GM21825 (cell line): ENCODE measurements around the gene SPIN1.
"Not testable (repeated sequence)": the region's sequence is repeated elsewhere in the genome, so short reads cannot be mapped to it uniquely, and the experiment has no call there.

Source experiments
- ATAC-seq: cut with Tn5 transposase; IDR thresholded peaks from one replicate; pipeline ENCODE4 v1.9.1; 2021; ENCODE audit warnings: mild to moderate bottlenecking, moderate library complexity; ENCODE audit not compliant: unreplicated experiment

The SPIN1 gene

DNA sequence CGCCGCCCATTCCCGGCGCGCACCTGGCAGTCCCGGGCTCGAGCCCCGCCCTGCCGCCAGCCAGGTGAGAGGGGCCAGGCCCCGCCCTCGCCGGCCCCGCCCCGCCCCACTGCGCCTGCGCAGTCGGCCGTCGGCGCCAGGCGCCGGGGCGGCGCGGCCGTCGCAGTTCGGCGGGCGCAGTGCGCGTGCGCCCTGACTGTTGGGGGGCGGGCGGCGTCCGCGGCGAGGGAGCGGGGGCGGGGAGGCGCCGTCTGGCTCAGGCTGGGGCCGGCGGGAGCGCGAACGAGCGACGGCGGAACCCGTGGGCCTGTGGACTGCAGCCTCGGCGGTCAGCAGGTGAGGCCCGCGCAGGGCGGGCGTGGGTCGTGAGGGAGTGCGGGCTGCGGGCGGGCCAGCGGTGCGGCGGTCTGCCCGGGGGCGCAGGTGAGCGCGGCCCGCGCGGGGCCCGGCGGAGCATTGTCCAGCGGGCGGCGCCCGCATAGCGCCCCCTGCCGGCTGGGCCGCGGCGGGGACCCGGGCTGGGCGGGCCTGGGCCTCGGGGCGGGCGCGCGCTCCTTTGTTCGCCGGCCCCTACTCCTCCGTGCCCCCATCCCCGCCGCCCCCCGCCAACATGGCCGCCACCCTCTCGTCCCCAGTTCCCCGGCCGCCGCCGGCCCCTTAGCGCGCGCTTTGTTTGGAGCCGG lies at the start of gene SPIN1:
SPIN1 (plus strand) TSS at position 242 of the 683 bp plus-strand sequence. CDS start 38,096 bp downstream, outside the sequence.
- ATAC-seq = peak; percentile 84

DNA sequence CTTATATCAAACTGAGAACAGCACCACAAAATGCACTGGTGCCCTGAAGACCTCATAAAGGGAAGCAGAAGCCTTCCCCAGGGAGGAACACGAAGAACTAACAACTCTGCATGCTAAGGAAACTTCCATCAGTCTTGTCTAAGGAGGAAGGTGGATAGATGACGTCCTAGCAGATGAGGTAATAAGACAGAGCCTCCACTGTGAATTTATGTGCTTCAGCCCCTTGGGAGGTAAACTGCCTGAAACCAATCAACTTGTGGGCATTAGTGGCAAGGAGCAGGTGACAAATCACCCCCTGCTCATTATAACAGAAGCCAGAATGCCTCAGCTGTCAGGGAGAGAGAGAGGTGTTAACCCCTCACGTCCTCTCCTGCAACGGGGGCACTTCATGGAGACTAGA lies 48.9 kb upstream of the SPIN1 start:
- ATAC-seq = no peak

DNA sequence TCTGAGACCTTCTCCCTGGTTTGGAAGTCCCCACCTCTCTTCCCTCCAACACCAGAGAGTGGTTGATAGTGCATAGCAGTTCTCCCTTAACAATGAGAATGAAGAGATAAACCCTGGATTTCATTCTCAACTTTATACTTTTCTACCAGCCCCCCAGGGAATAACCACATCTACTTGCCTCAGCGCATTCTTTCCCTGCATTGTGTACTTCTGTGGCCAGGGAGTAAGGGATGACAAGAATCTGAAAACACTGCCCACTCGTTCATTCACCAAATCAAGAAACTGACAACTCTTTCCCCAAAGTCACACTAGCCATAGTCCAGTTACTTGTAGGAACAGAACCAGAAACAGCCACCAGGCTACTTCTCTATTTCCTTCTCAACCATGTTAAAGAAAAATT lies 46.0 kb upstream of the SPIN1 start:
- ATAC-seq = no peak

DNA sequence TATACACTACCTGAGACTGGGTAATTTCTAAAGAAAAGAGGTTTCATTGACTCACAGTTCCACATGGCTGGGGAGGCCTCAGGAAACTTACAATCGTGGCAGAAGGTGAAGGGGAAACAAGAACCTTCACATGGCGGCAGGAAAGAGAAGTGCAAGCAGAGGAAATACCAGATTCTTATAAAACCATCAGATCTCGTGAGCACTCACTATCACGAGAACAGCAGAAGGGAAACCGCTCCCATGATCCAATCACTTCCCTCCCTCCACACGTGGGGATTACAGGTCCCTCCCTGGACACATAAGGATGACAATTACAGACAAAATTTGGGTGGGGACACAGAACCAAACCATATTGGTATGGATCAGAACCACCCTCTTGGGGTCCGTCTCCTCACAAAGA lies 44.2 kb upstream of the SPIN1 start:
- ATAC-seq = no peak

GRCh38 chr9:88350354-88350753 lies 37.9 kb upstream of the SPIN1 start:
- not testable (repeated sequence) for ATAC-seq

DNA sequence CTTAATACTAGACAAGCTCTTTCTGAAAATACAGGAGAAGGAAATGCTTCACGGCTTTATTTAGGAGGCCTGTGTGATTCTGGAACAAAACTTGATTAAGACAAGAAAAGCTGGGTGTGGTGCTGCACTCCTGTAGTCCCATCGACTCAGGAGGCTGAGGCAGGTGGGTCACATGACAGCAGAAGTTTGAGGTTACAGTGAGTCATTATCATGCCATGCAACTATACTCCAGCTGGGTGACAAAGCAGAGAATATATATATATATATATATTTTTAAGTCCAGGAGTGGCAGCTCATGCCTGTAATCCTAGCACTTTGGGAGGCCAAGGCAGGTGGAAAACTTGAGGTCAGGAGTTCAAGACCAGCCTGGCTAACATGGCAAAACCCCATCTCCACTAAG lies 33.1 kb upstream of the SPIN1 start:
- ATAC-seq = no peak

- ATAC-seq = not testable (repeated sequence)
Observed at GRCh38 chr9:88357250-88357649, 31.0 kb upstream of the SPIN1 start.

DNA sequence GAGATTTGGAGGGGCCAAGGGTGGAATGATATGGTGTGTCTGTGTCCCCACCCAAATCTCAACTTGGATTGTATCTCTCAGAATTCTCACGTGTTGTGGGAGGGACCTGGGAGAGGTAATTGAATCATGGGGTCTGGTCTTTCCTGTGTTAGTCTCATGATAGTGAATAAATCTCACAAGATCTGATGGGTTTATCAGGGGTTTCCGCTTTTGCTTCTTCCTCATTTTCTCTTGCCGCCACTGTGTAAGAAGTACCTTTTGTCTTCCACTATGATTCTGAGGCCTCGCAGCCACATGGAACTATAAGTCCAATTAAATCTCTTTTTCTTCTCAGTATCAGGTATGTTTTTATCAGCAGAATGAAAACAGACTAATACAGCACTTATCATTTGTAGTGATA lies 29.5 kb upstream of the SPIN1 start:
- ATAC-seq = no peak

- no peak for ATAC-seq
Observed at GRCh38 chr9:88359974-88360373, 28.3 kb upstream of the SPIN1 start.

- ATAC-seq = no peak
Observed at GRCh38 chr9:88362681-88363080, 25.6 kb upstream of the SPIN1 start.

DNA sequence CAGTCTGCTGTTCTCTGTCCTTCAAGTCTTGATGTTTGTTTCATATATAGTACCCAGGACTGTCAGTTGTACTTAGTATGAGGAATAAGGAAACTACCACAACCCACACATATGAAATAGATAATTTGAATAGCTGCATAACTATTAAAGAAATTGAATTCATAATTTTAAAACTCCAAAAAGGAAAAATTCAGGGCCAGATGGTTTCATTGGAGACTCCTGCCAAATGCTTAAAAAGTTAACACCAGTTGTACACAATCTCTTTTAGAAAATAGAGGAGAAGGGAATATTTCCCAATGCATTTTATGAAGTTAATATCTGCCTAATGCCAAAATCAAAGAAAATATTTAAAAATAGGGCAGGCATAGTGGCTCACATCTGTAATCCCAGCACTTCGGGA lies 24.6 kb upstream of the SPIN1 start:
- no peak for ATAC-seq

DNA sequence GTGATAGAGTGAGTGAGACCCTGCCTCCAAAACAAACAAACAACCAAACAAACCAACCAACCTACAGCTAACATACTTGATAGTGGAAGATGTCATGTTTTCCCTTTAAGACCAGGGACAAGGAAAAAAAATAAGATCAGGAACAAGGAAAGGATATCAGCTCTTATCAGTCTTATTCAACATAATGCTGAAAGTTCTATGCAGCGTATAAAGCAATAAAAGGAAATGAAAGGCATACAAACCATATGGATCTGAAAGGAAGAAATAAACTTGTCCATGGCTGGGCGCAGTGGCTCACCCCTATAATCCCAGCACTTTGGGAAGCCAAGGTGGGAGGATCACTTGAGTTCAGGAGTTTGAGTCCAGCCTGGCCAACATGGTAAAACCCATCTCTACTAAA lies 23.5 kb upstream of the SPIN1 start:
- no peak for ATAC-seq

GRCh38 chr9:88370346-88370745 lies 17.9 kb upstream of the SPIN1 start:
- ATAC-seq = no peak

- no peak for ATAC-seq
Observed at GRCh38 chr9:88372103-88372654, 16.1 kb upstream of the SPIN1 start.

- ATAC-seq = no peak
Observed at GRCh38 chr9:88373045-88373444, 15.2 kb upstream of the SPIN1 start.

- no peak for ATAC-seq
Observed at GRCh38 chr9:88378317-88378716, 9.9 kb upstream of the SPIN1 start.

- ATAC-seq = no peak
Observed at GRCh38 chr9:88379352-88379751, 8.9 kb upstream of the SPIN1 start.

DNA sequence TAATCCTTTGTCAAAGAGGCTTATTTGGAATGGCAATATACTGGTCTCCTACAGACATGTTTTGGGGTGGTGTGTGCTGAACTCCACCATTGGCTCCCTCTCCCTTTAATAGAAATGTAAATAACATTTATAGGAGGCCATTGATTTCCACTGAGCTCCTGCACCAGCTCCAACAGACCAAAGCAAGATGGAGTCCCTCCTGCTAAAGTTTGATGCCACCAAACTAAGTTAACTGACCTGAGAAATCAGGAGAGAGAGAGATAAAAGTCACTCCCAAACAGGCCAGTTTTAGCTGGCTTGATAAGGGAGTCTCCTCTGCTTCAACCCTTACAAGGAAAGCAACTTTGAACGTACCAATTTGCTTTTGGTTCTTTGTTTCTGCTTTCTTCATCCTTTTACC lies 8.1 kb upstream of the SPIN1 start:
- no peak for ATAC-seq

- ATAC-seq = not testable (repeated sequence)
Observed at GRCh38 chr9:88381322-88381721, 6.9 kb upstream of the SPIN1 start.

DNA sequence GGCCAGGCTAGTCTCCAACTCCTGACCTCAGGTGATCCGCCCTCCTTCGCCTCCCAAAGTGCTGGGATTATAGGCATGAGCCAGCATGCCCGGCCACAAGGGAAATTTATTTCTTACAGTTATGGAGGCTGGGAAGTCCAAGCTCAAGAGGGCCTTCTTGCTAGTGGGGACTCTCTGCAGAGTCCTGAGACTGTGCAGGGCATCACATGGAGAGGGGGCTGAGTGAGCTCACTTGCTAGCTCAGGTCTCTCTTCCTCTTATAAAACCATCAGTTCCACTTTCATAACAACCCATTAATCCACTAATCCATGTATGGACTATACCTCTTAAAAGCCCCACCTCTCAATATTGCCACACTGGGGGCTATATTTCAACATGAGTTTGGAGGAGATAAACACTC lies 5.1 kb upstream of the SPIN1 start:
- ATAC-seq = no peak

DNA sequence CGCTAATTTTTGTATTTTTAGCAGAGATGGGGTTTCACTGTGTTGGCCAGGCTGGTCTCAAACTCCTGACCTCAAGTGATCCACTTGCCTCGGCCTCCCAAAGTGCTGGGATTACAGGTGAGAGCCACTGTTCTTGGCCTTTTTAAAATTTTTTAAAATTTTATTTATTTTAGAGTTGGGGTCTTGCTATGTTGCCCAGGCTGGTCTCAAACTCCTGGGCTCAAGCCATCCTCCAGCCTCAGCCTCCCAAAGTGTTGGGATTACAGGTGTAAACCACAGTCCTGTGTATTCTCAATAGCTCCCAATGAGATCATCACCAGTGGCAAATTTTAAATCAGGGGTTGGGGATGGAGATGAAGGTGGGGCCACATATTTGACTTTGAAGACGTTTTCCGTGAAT lies 2.1 kb upstream of the SPIN1 start:
- ATAC-seq = not testable (repeated sequence)

DNA sequence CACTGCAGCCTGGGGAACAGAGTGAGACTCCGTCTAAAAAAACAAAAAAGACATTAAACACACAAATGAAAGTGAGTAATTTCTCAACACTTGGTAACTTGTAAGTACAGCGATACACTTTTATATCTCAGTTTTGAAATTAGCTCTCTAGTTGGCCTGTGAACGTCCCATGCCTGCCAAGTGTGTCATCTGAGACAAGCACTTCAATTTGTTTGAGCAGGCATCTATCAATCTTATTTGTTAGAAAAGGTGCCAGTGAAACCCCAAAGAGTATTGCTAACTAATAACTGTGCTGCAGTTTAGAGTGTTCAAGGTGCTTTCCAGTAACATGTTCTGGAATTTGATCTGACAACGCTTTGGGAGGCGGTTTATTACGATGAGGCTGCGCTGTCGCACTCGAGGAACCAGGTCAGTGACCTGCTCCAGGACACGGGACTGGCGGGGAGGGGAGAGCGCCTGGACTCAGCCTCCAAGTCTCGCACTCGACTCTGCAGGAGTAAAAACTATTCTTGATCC lies 1.1 kb upstream of the SPIN1 start:
- ATAC-seq = no peak
